Liver (tissue), 9 donors: ENCODE measurements around the gene ASIC1. TPM values are rescaled to one million over a fixed set of nuclear protein-coding genes. Genes with fewer than 3 reads are reported as not detected.
A peak's percentile ranks its signal among the peaks of the same experiment; 100 is the strongest.

Source experiments
- DNase-seq: peaks from one replicate; pipeline ENCODE4 v3.0.0-alpha.2; 2017; ENCODE audit warnings: low spot score
- H3K27ac ChIP-seq, 2 donors: one replicate each; pipeline ENCODE4 v1.7.0; 2013; ENCODE audit warnings: inconsistent platforms in 2 of 2, low read length in 2 of 2, control low read depth in 1 of 2, low read depth in 1 of 2, mild to moderate bottlenecking in 1 of 2
- H3K27me3 ChIP-seq, 4 donors: one replicate each; pipeline versions ENCODE4 v1.6.1 to v1.7.0; 2013; ENCODE audit warnings: low read length in 3 of 4, inconsistent platforms in 1 of 4, mild to moderate bottlenecking in 1 of 4, moderate library complexity in 1 of 4; ENCODE audit not compliant: control insufficient read depth in 4 of 4, insufficient read depth in 4 of 4
- H3K36me3 ChIP-seq, 4 donors: one replicate each; pipeline versions ENCODE4 v1.6.1 to v1.7.0; 2013; ENCODE audit warnings: low read length in 3 of 4, mild to moderate bottlenecking in 3 of 4, low read depth in 1 of 4, moderate library complexity in 1 of 4; ENCODE audit not compliant: control insufficient read depth in 4 of 4, insufficient read depth in 3 of 4
- H3K4me1 ChIP-seq, 4 donors: one replicate each; pipeline versions ENCODE4 v1.6.1 to v1.7.0; 2013; ENCODE audit warnings: low read length in 3 of 4, mild to moderate bottlenecking in 3 of 4, moderate library complexity in 1 of 4; ENCODE audit not compliant: control insufficient read depth in 4 of 4, insufficient read depth in 4 of 4
- H3K4me3 ChIP-seq, 3 donors: one replicate each; pipeline versions ENCODE4 v1.6.1 to v1.7.0; 2013; ENCODE audit warnings: low read length in 3 of 3, control low read depth in 1 of 3, low read depth in 1 of 3, mild to moderate bottlenecking in 1 of 3
- H3K9ac ChIP-seq, 2 donors: one replicate each; pipeline ENCODE4 v1.7.0; 2013; ENCODE audit warnings: low read length in 2 of 2, mild to moderate bottlenecking in 2 of 2, moderate library complexity in 2 of 2, control low read depth in 1 of 2, low read depth in 1 of 2
- H3K9me3 ChIP-seq, 4 donors: one replicate each; pipeline versions ENCODE4 v1.6.1 to v1.7.0; 2013; ENCODE audit warnings: low read length in 3 of 4; ENCODE audit not compliant: control insufficient read depth in 4 of 4
- CTCF ChIP-seq: fragments of 150-350 bp; IDR thresholded peaks from 2 replicates; pipeline ENCODE4 v1.5.1; 2017; ENCODE audit warnings: improper control_type of control experiment, low read depth, low read length; ENCODE audit not compliant: missing input control
- EGR1 ChIP-seq, 2 donors: IDR thresholded peaks; 2 replicates each; pipeline ENCODE4 v1.6.1; 2016 to 2018; ENCODE audit warnings: antibody characterized with exemption in 2 of 2, low read depth in 2 of 2
- FOXA1 ChIP-seq: IDR thresholded peaks from 2 replicates; pipeline ENCODE4 v1.6.1; 2016; ENCODE audit warnings: antibody characterized with exemption
- FOXA2 ChIP-seq: IDR thresholded peaks from 2 replicates; pipeline ENCODE4 v1.6.1; 2016; ENCODE audit warnings: antibody characterized with exemption
- GABPA ChIP-seq, 2 donors: IDR thresholded peaks in 1 of 2; conservative IDR thresholded peaks in 1 of 2; 2 replicates each; pipeline ENCODE4 v1.6.1; 2016; ENCODE audit warnings: antibody characterized with exemption in 2 of 2, mild to moderate bottlenecking in 1 of 2, moderate library complexity in 1 of 2
- HNF4G ChIP-seq: IDR thresholded peaks from 2 replicates; pipeline ENCODE4 v1.6.1; 2016; ENCODE audit warnings: antibody characterized with exemption
- JUND ChIP-seq, 2 donors: IDR thresholded peaks; 2 replicates each; pipeline ENCODE4 v1.6.1; 2016; ENCODE audit warnings: antibody characterized with exemption in 2 of 2
- NR2F2 ChIP-seq: IDR thresholded peaks from 2 replicates; pipeline ENCODE4 v1.6.1; 2016; ENCODE audit warnings: antibody characterized with exemption
- RAD21 ChIP-seq, 2 donors: IDR thresholded peaks; 2 replicates each; pipeline ENCODE4 v1.6.1; 2016; ENCODE audit warnings: antibody characterized with exemption in 2 of 2, mild to moderate bottlenecking in 2 of 2
- RXRA ChIP-seq, 2 donors: IDR thresholded peaks; 2 replicates each; pipeline ENCODE4 v1.6.1; 2017 to 2018; ENCODE audit warnings: antibody characterized with exemption in 2 of 2, mild to moderate bottlenecking in 1 of 2
- SP1 ChIP-seq: IDR thresholded peaks from 2 replicates; pipeline ENCODE4 v1.6.1; 2018; ENCODE audit warnings: antibody characterized with exemption, mild to moderate bottlenecking
- TAF1 ChIP-seq: conservative IDR thresholded peaks from 2 replicates; pipeline ENCODE4 v1.6.1; 2016; ENCODE audit warnings: antibody characterized with exemption, mild to moderate bottlenecking
- YY1 ChIP-seq: IDR thresholded peaks from 2 replicates; pipeline ENCODE4 v1.6.1; 2016; ENCODE audit warnings: antibody characterized with exemption, mild to moderate bottlenecking
- WGBS: extraction: QIAGEN DNeasy Blood & Tissue Kit; methylation state at CpG from one replicate; pipeline ENCODE4 v1.1.7; 2013; 5-methylcytosine and 5-hydroxymethylcytosine counted together
- polyA plus RNA-seq, 2 donors: library from polyadenylated mRNA; stranded (reverse) in 1 of 2; unstranded in 1 of 2; fragments of 200-250 nt in 1 of 2; fragments of >200 nt in 1 of 2; fragmentation: Nextera tagmentation in 1 of 2; extraction: Ambion mirVana in 1 of 2; gene quantifications; one replicate each; pipeline versions ENCODE4 v1.2.1 to v1.2.3, GENCODE V29; 2013 to 2015
- total RNA-seq, 2 donors: library from RNA; depleted of rRNA; stranded (reverse); fragments of >200 nt; gene quantifications; one replicate each; pipeline ENCODE4 v1.2.3, GENCODE V29; 2014
- TF ChIP-seq, protein P1 (sequence below): IDR thresholded peaks from 2 replicates; pipeline ENCODE4 v1.6.1; 2016; ENCODE audit warnings: antibody characterized with exemption
- TF ChIP-seq, protein P2 (sequence below): IDR thresholded peaks from 2 replicates; pipeline ENCODE4 v1.6.1; 2016; ENCODE audit warnings: antibody characterized with exemption
- TF ChIP-seq, protein P3 (sequence below): IDR thresholded peaks from 2 replicates; pipeline ENCODE4 v1.6.1; 2016; ENCODE audit warnings: antibody characterized with exemption, mild to moderate bottlenecking
- TF ChIP-seq, protein P4 (sequence below): IDR thresholded peaks from 2 replicates; pipeline ENCODE4 v1.6.1; 2016; ENCODE audit warnings: antibody characterized with exemption
- donor health status: healthy.
- donor health status: healthy.
- donor health status: healthy.
- donor health status: healthy.
- donor health status: healthy.

ASIC1 gene
- total and polyA plus RNA-seq, 4 donors: 0.05 to 0.08 (median 0.06) TPM; not detected in 1

DNA sequence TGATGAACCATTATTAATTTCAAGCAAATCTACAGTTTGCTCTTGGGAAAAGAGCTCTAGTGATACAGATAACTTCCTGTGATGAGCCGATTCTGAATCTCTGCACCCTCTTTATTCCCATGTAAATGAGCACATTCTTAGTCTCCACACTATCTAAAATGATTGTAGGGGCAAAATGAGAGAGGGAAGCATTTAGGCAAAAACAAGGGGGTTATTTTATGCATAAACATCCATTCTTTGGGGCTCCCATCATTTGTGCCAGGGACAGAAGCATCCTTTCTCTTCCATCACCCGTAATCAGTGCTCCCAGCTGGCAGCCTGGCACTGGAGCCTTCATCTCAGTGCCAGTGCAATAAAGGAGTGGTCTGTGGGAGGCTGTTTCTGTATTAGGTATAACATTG lies 44.7 kb downstream of the ASIC1 start:
- H3K36me3 ChIP-seq: peaks cover 3 to 22% (median 21%) of the 10 kb centered on the region in 4 donors
- H3K4me3 ChIP-seq: no peak overlapping the region
- TF ChIP-seq, protein P1, sequence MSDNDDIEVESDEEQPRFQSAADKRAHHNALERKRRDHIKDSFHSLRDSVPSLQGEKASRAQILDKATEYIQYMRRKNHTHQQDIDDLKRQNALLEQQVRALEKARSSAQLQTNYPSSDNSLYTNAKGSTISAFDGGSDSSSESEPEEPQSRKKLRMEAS: no peak
- TF ChIP-seq HNF4G (no peak), RXRA (IDR thresholded peaks at IDR 0.05) (no peak), TAF1 (no peak), NR2F2 (no peak), GABPA (IDR thresholded peaks at IDR 0.05 in 1 of 2, conservative IDR thresholded peaks at IDR 0.05 in 1 of 2) (no peak)
- TF ChIP-seq, protein P2, sequence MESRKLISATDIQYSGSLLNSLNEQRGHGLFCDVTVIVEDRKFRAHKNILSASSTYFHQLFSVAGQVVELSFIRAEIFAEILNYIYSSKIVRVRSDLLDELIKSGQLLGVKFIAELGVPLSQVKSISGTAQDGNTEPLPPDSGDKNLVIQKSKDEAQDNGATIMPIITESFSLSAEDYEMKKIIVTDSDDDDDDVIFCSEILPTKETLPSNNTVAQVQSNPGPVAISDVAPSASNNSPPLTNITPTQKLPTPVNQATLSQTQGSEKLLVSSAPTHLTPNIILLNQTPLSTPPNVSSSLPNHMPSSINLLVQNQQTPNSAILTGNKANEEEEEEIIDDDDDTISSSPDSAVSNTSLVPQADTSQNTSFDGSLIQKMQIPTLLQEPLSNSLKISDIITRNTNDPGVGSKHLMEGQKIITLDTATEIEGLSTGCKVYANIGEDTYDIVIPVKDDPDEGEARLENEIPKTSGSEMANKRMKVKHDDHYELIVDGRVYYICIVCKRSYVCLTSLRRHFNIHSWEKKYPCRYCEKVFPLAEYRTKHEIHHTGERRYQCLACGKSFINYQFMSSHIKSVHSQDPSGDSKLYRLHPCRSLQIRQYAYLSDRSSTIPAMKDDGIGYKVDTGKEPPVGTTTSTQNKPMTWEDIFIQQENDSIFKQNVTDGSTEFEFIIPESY: no peak
- TF ChIP-seq, protein P3, sequence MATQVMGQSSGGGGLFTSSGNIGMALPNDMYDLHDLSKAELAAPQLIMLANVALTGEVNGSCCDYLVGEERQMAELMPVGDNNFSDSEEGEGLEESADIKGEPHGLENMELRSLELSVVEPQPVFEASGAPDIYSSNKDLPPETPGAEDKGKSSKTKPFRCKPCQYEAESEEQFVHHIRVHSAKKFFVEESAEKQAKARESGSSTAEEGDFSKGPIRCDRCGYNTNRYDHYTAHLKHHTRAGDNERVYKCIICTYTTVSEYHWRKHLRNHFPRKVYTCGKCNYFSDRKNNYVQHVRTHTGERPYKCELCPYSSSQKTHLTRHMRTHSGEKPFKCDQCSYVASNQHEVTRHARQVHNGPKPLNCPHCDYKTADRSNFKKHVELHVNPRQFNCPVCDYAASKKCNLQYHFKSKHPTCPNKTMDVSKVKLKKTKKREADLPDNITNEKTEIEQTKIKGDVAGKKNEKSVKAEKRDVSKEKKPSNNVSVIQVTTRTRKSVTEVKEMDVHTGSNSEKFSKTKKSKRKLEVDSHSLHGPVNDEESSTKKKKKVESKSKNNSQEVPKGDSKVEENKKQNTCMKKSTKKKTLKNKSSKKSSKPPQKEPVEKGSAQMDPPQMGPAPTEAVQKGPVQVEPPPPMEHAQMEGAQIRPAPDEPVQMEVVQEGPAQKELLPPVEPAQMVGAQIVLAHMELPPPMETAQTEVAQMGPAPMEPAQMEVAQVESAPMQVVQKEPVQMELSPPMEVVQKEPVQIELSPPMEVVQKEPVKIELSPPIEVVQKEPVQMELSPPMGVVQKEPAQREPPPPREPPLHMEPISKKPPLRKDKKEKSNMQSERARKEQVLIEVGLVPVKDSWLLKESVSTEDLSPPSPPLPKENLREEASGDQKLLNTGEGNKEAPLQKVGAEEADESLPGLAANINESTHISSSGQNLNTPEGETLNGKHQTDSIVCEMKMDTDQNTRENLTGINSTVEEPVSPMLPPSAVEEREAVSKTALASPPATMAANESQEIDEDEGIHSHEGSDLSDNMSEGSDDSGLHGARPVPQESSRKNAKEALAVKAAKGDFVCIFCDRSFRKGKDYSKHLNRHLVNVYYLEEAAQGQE: no peak
- no peak for DNase-seq
- WGBS: 57% methylated on average over 2 of the region's 2 CpGs
- H3K9me3 ChIP-seq: no peaks in the 10 kb centered on the region
- H3K27me3 ChIP-seq: no peaks in the 10 kb centered on the region
- H3K4me1 ChIP-seq: peaks cover 8 to 61% (median 41%) of the 10 kb centered on the region in 4 donors
- H3K9ac ChIP-seq: peak overlapping the region in 1 of 2 donors; percentile 41
- peak overlapping the region; percentile 84 to 94 for H3K27ac ChIP-seq

- peak; percentile 64 for DNase-seq
- Histone ChIP-seq H3K4me3 (no peak overlapping the region), H3K27me3 (no peaks in the 10 kb centered on the region), H3K36me3 (peaks cover 2 to 25% (median 21%) of the 10 kb centered on the region in 4 donors), H3K9ac (peak overlapping the region in 1 of 2 donors; percentile 59), H3K27ac (peak overlapping the region; percentile 84 to 94), H3K9me3 (no peaks in the 10 kb centered on the region), H3K4me1 (peaks cover 11 to 67% (median 46%) of the 10 kb centered on the region in 4 donors)
- 46% methylated on average over 8 of the region's 8 CpGs for WGBS
- TF ChIP-seq HNF4G: peak; percentile 99
- TF ChIP-seq JUND (IDR thresholded peaks at IDR 0.05): peak in 1 of 2 donors; percentile 57
- TF ChIP-seq FOXA1: peak; percentile 59
- TF ChIP-seq SP1: peak; percentile 98
- TF ChIP-seq, protein P4, sequence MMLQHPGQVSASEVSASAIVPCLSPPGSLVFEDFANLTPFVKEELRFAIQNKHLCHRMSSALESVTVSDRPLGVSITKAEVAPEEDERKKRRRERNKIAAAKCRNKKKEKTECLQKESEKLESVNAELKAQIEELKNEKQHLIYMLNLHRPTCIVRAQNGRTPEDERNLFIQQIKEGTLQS: peak; percentile 70
- TF ChIP-seq, protein P1: peak; percentile 85
- TF ChIP-seq, protein P3: peak; percentile 89
- peak; percentile 17 to 52 for TF ChIP-seq RAD21 (IDR thresholded peaks at IDR 0.05)
- TF ChIP-seq FOXA2: peak; percentile 64
- peak; percentile 94 for TF ChIP-seq RXRA (IDR thresholded peaks at IDR 0.05)
- TF ChIP-seq CTCF: no peak
- peak in 1 of 2 donors; percentile 50 for TF ChIP-seq EGR1 (IDR thresholded peaks at IDR 0.05; ENCODE audit: low read depth in 2 of 2)
- TF ChIP-seq YY1: peak; percentile 88
Observed at GRCh38 chr12:50102646-50103309, 45.4 kb downstream of the ASIC1 start.
